SK-N-SH (cell line): Measurements from ENCODE around the gene SAMD4A. TPM values are rescaled to one million over a fixed set of nuclear protein-coding genes. Genes with fewer than 3 reads are reported as not detected.

Experiments used
- CTCF ChIA-PET: fragments of 300-600, 350-600 bp; formaldehyde crosslinking; extraction: SDS; loops from one replicate; lab custom pipeline; 2021; lab: Yijun Ruan, JAX
- POLR2A ChIA-PET: fragments of 350-600 bp; sonication (Branson Sonifier 250); formaldehyde crosslinking; extraction: SDS; loops from one replicate; lab custom pipeline; 2020; ENCODE audit warnings: antibody characterized with exemption, inconsistent platforms; lab: Yijun Ruan, JAX
- DNase-seq: peaks from one replicate; pipeline ENCODE4 v3.0.0; 2012
- H2AFZ ChIP-seq: fragments of 200-600 bp; sonication (generic); 2 replicates; pipeline ENCODE4 v1.8.1; 2016; ENCODE audit warnings: antibody characterized with exemption, mild to moderate bottlenecking, low read depth
- H3F3A ChIP-seq: fragments of 200-600 bp; sonication (generic); replicated peaks from 2 replicates; pipeline ENCODE3; 2016; ENCODE audit warnings: antibody characterized with exemption, mild to moderate bottlenecking; ENCODE audit not compliant: insufficient read depth
- H3K27ac ChIP-seq, 2 experiments: fragments of 200-500 bp in 1 of 2; fragments of 200-600 bp in 1 of 2; sonication (Bioruptor generic) in 1 of 2; sonication (generic), shearing (Covaris generic) in 1 of 2; 2 replicates each; pipeline versions ENCODE4 v1.5.1 to v1.6.1; 2014 to 2016; ENCODE audit warnings: low read depth in 2 of 2, inconsistent platforms in 1 of 2, low read length in 1 of 2, mild to moderate bottlenecking in 1 of 2, mixed read lengths in 1 of 2
- H3K27me3 ChIP-seq: fragments of 200-600 bp; sonication (generic), shearing (Covaris generic); 2 replicates; pipeline ENCODE4 v1.6.1; 2016; ENCODE audit warnings: mixed run types; ENCODE audit not compliant: insufficient read depth
- H3K36me3 ChIP-seq, 2 experiments: fragments of 200-500 bp in 1 of 2; fragments of 200-600 bp in 1 of 2; sonication (Bioruptor generic) in 1 of 2; sonication (generic) in 1 of 2; replicated peaks in 1 of 2; 2 replicates each; pipeline versions ENCODE3 to v1.5.1; 2014 to 2016; ENCODE audit warnings: low read length in 1 of 2, mild to moderate bottlenecking in 1 of 2; ENCODE audit not compliant: insufficient read depth in 2 of 2, control insufficient read depth in 1 of 2
- H3K4me1 ChIP-seq, 2 experiments: fragments of 200-500 bp in 1 of 2; fragments of 200-600 bp in 1 of 2; sonication (Bioruptor generic) in 1 of 2; sonication (generic), shearing (Covaris generic) in 1 of 2; 2 replicates each; pipeline versions ENCODE4 v1.5.1 to v1.6.1; 2014 to 2016; ENCODE audit warnings: low read depth in 1 of 2, low read length in 1 of 2, mixed run types in 1 of 2; ENCODE audit not compliant: insufficient read depth in 2 of 2, control insufficient read depth in 1 of 2
- H3K4me2 ChIP-seq: fragments of 200-600 bp; sonication (generic), shearing (Covaris generic); 2 replicates; pipeline ENCODE4 v1.6.1; 2017; ENCODE audit warnings: mixed run types
- H3K4me3 ChIP-seq, 2 experiments: fragments of 200-500 bp in 1 of 2; fragments of 200-600 bp in 1 of 2; sonication (Bioruptor generic) in 1 of 2; sonication (generic), shearing (Covaris generic) in 1 of 2; 2 replicates each; pipeline versions ENCODE4 v1.5.1 to v1.8.1; 2014 to 2016; ENCODE audit warnings: low read depth in 2 of 2, inconsistent platforms in 1 of 2, low read length in 1 of 2, mild to moderate bottlenecking in 1 of 2, mixed read lengths in 1 of 2, moderate library complexity in 1 of 2
- H3K79me2 ChIP-seq: fragments of 200-600 bp; sonication (generic); 2 replicates; pipeline ENCODE4 v1.8.1; 2017; ENCODE audit warnings: mild to moderate bottlenecking; ENCODE audit not compliant: insufficient read depth
- H3K9ac ChIP-seq: fragments of 200-600 bp; sonication (generic); 2 replicates; pipeline ENCODE4 v1.6.1; 2017; ENCODE audit warnings: mixed run types
- H3K9me2 ChIP-seq: fragments of 200-600 bp; sonication (generic); 2 replicates; pipeline ENCODE4 v1.6.1; 2017; ENCODE audit warnings: mixed run types
- H3K9me3 ChIP-seq: fragments of 200-600 bp; sonication (generic); 2 replicates; pipeline ENCODE4 v1.6.1; 2017; ENCODE audit warnings: mixed run types, mild to moderate bottlenecking, moderate library complexity
- H4K20me1 ChIP-seq: fragments of 200-600 bp; sonication (generic); 2 replicates; pipeline ENCODE4 v1.6.1; 2017; ENCODE audit warnings: mild to moderate bottlenecking, mixed run types; ENCODE audit not compliant: insufficient read depth
- CTCF ChIP-seq: fragments of 200-600 bp; sonication (generic); IDR thresholded peaks from 2 replicates; pipeline ENCODE4 v1.6.1; 2017; ENCODE audit warnings: antibody characterized with exemption, mild to moderate bottlenecking, moderate library complexity
- EP300 ChIP-seq, 2 experiments: IDR thresholded peaks; 2 replicates each; pipeline versions ENCODE4 v1.4.0 to v1.6.1; 2012; ENCODE audit warnings: borderline replicate concordance in 1 of 2, low read depth in 1 of 2, low read length in 1 of 2
- FOXJ3 ChIP-seq: sonication (generic); formaldehyde crosslinking; IDR thresholded peaks from 2 replicates; pipeline ENCODE4 v1.5.1; 2020; ENCODE audit warnings: mild to moderate bottlenecking, missing genetic modification reagents
- GABPA ChIP-seq: IDR thresholded peaks from 2 replicates; pipeline ENCODE4 v1.4.0; 2012; ENCODE audit warnings: low read depth, mild to moderate bottlenecking
- JUND ChIP-seq: IDR thresholded peaks from 2 replicates; pipeline ENCODE4 v1.4.0; 2012
- MAX ChIP-seq: IDR thresholded peaks from 2 replicates; pipeline ENCODE4 v1.4.0; 2012; ENCODE audit warnings: low read depth
- MXI1 ChIP-seq: IDR thresholded peaks from 2 replicates; pipeline ENCODE4 v1.6.1; 2012; ENCODE audit warnings: mild to moderate bottlenecking, low read depth, low read length, improper control_type of control experiment
- NRF1 ChIP-seq: IDR thresholded peaks from 2 replicates; pipeline ENCODE4 v1.6.1; 2012; ENCODE audit warnings: low read depth, mild to moderate bottlenecking, low read length
- POLR2AphosphoS5 ChIP-seq: IDR thresholded peaks from 2 replicates; pipeline ENCODE4 v1.6.1; 2012; ENCODE audit warnings: low read depth, low read length
- RFX5 ChIP-seq: IDR thresholded peaks from 2 replicates; pipeline ENCODE4 v1.6.1; 2012; ENCODE audit warnings: mild to moderate bottlenecking, improper control_type of control experiment, low read length
- SIN3A ChIP-seq: IDR thresholded peaks from 2 replicates; pipeline ENCODE4 v1.6.1; 2012; ENCODE audit warnings: low read depth, mild to moderate bottlenecking, low read length, moderate library complexity, borderline replicate concordance
- SMC3 ChIP-seq: IDR thresholded peaks from 2 replicates; pipeline ENCODE4 v1.6.1; 2012; ENCODE audit warnings: low read depth, low read length, improper control_type of control experiment
- TAF1 ChIP-seq: IDR thresholded peaks from 2 replicates; pipeline ENCODE4 v1.6.1; 2012; ENCODE audit warnings: low read depth, mild to moderate bottlenecking, low read length, moderate library complexity, borderline replicate concordance
- TCF12 ChIP-seq: IDR thresholded peaks from 2 replicates; pipeline ENCODE4 v1.4.0; 2012
- USF1 ChIP-seq: IDR thresholded peaks from 2 replicates; pipeline ENCODE4 v1.4.0; 2012; ENCODE audit warnings: low read depth, borderline replicate concordance
- USF2 ChIP-seq: fragments of 150-350 bp; IDR thresholded peaks from 2 replicates; pipeline ENCODE4 v1.6.1; 2017; ENCODE audit warnings: antibody characterized with exemption, low read length, low read depth, borderline replicate concordance
- YY1 ChIP-seq: IDR thresholded peaks from 2 replicates; pipeline ENCODE4 v1.4.0; 2012; ENCODE audit warnings: low read depth, mild to moderate bottlenecking
- ZBTB33 ChIP-seq: IDR thresholded peaks from 2 replicates; pipeline ENCODE4 v1.4.0; 2012; ENCODE audit warnings: low read depth, borderline replicate concordance
- WGBS: methylation state at CpG from one replicate; pipeline ENCODE4 v1.1.6; 2017; ENCODE audit warnings: low lambda C conversion rate; 5-methylcytosine and 5-hydroxymethylcytosine counted together
- polyA plus RNA-seq, 3 experiments: library from polyadenylated mRNA; depleted of rRNA; stranded (reverse); fragments of >200 nt; gene quantifications; 2 replicates each; pipeline ENCODE4 v1.2.3, GENCODE V29; 2012

The SAMD4A gene
- polyA plus RNA-seq, 1 of the 3 experiments (the other 2 are of a cell fraction): 5.0 TPM

- Histone ChIP-seq H3K79me2 (no peaks in the 10 kb centered on the region), H3K4me1 (peaks cover 0 to 3% of the 10 kb centered on the region in 2 experiments; a peak in 2 of 4 replicates), H4K20me1 (no peaks in the 10 kb centered on the region), H3K9ac (no peak overlapping the region), H3K9me2 (peaks cover 4% of the 10 kb centered on the region; the same call in 1 of the 2 replicates), H3K4me2 (no peak overlapping the region), H3K4me3 (no peak overlapping the region), H3F3A (peaks cover 6% of the 10 kb centered on the region), H3K27ac (no peak overlapping the region), H3K27me3 (no peaks in the 10 kb centered on the region), H3K9me3 (no peaks in the 10 kb centered on the region), H3K36me3 (peaks cover 24 to 43% of the 10 kb centered on the region in 2 experiments), H2AFZ (no peak overlapping the region)
- 96% methylated on average over 3 of the region's 3 CpGs for WGBS
- ChIA-PET CTCF (interaction anchor here (0.7 kb wide), 1 partner anchor 1817 kb away, joined by 3 read pairs; no protein-coding TSS in a partner anchor), POLR2A (no interaction called here)
- TF ChIP-seq SIN3A: no peak
- no peak for TF ChIP-seq YY1
- no peak for TF ChIP-seq MAX
- TF ChIP-seq USF2: no peak
- TF ChIP-seq ZBTB33: no peak
- TF ChIP-seq USF1: no peak
- TF ChIP-seq RFX5: no peak
- TF ChIP-seq NRF1: no peak
- no peak for TF ChIP-seq MXI1
- no peak for TF ChIP-seq TAF1
- no peak for TF ChIP-seq GABPA
- no peak for TF ChIP-seq POLR2AphosphoS5
- TF ChIP-seq TCF12: no peak
- no peak for TF ChIP-seq CTCF
- no peak for TF ChIP-seq EP300 (IDR thresholded peaks at IDR 0.05; ENCODE audit: borderline replicate concordance in 1 of 2, low read depth in 1 of 2, low read length in 1 of 2)
- no peak for TF ChIP-seq SMC3
- TF ChIP-seq JUND: no peak
- TF ChIP-seq FOXJ3 (CRISPR knock-in tag): no peak
- DNase-seq: no peak
Measured at GRCh38 chr14:54532111-54533012, 34.6 kb upstream of the SAMD4A start.
